ENCODE data around the gene ASPG. TPM values are rescaled to one million over a fixed set of nuclear protein-coding genes. Genes with fewer than 3 reads are reported as not detected.

The ASPG gene
- total and polyA plus RNA-seq, 9 donors: 0.45 to 28.8 (median 18.7) TPM

DNA sequence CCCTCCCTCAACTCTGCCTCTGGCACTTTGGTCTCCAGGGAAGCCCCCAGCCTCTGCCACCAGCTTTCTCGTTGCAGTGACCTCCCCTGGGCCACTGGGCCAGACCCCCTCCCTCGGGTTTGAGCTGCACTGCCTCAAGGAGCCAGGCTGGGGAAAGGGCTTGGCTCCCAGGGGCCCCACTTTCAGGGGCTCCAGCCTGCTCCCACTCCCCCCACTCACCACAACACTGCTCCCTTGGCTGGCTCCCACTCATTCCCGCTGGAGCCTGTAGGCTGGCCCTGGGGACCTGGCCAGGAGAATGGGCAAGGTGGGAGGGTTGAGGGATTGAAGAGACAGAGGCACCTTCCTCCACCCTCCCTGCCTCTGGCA, 33.6 kb downstream of the ASPG start:
- intact Hi-C loops (cut with DNase I): no loop called here
- Histone ChIP-seq H3K36me3 (no peaks in the 10 kb centered on the region), H3K4me1 (ENCODE audit: insufficient read depth) (peaks cover 2% of the 10 kb centered on the region), H3K4me3 (no peak overlapping the region), H3K27me3 (peaks cover 8% of the 10 kb centered on the region), H3K9me3 (no peaks in the 10 kb centered on the region), H3K27ac (no peak overlapping the region)
- peak in 1 of 5 donors; percentile 3 for DNase-seq
- TF ChIP-seq POLR2A (IDR thresholded peaks at IDR 0.05) (no peak), EP300 (IDR thresholded peaks at IDR 0.05) (no peak)
- TF ChIP-seq, protein P1, sequence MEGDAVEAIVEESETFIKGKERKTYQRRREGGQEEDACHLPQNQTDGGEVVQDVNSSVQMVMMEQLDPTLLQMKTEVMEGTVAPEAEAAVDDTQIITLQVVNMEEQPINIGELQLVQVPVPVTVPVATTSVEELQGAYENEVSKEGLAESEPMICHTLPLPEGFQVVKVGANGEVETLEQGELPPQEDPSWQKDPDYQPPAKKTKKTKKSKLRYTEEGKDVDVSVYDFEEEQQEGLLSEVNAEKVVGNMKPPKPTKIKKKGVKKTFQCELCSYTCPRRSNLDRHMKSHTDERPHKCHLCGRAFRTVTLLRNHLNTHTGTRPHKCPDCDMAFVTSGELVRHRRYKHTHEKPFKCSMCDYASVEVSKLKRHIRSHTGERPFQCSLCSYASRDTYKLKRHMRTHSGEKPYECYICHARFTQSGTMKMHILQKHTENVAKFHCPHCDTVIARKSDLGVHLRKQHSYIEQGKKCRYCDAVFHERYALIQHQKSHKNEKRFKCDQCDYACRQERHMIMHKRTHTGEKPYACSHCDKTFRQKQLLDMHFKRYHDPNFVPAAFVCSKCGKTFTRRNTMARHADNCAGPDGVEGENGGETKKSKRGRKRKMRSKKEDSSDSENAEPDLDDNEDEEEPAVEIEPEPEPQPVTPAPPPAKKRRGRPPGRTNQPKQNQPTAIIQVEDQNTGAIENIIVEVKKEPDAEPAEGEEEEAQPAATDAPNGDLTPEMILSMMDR (IDR thresholded peaks at IDR 0.05): no peak
- WGBS, 3 donors: 39 to 52% (median 41%) methylated on average over 3 of the region's 3 CpGs

DNA sequence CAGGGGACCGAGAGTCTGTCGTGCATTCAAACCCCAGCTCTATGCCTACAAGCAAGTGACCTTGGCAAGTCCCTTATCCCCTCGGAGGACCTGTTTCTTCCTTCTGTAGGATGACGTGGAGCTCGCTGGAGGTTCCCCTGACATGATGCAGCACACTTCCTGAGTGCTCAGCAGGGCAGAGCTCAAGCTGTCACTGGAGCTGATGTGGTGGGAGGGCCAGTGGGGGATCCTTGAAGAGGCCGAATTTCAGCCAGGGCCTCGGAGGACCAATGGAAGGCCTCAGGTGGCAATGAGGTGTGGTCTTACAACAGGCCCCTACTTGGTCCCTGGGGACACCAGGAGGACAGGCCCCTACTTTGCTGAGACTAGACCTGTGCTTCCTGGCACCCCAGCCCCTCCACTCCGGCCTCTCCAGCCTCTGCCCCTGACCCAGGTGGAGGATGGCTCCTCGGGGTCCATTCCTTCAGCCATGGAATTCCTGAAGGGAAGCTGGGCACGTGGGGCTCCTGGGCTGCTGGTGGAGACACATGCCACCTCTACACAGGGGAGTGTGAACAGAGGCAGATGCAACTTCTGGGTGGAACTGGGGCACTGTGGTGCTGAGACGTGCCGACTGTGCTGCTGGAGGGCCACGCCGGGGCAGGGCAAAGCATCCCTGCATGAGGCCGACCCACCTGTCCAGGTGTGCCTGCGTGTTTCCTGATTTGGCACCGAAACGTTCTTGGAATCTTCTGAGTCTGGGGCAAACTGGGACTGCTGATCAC, 34.2 kb downstream of the ASPG start:
- intact Hi-C loops (cut with DNase I): no loop called here
- whole genome bisulfite sequencing, 3 donors: 62 to 66% (median 64%) methylated on average over 18 of the region's 18 CpGs
- no peak overlapping the region for H3K4me3 ChIP-seq
- H3K9me3 ChIP-seq: peaks cover 0 to 2% of the 10 kb centered on the region in 2 donors
- TF ChIP-seq POLR2A (IDR thresholded peaks at IDR 0.05) (no peak), EP300 (IDR thresholded peaks at IDR 0.05) (no peak)
- TF ChIP-seq, protein P1 (IDR thresholded peaks at IDR 0.05): no peak
- H3K4me1 ChIP-seq (ENCODE audit: insufficient read depth): peaks cover 2% of the 10 kb centered on the region
- H3K36me3 ChIP-seq: no peaks in the 10 kb centered on the region
- peak in 2 of 5 donors; percentile 4 to 16 for DNase-seq
- H3K27ac ChIP-seq: no peak overlapping the region
- H3K27me3 ChIP-seq: peaks cover 8% of the 10 kb centered on the region

DNA sequence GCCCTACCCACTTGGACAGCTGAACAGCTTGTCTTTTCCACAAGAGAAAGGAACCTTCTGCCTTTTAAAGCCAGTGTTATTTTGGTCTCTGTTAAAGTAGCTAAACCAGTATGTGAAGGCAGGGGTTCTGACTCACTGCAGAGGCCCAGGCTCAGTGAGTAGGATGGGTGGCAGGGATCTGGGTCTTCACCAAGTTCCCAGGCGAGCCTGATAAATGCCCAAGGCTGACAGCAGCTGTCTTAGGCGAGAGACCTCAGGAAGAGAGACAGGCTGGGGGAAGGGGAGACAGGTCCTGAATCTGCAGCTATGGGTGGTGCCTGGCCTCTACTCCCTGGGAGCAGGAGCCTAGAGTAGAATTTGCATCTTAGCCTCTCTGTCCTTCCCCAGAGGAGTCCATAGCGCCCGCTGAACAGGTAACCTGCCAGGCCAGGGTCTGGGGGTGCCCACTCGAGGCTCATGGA, 34.8 kb downstream of the ASPG start:
- Histone ChIP-seq H3K9me3 (peaks cover 0 to 2% of the 10 kb centered on the region in 2 donors), H3K4me3 (no peak overlapping the region), H3K27ac (no peak overlapping the region), H3K4me1 (ENCODE audit: insufficient read depth) (peaks cover 2% of the 10 kb centered on the region), H3K27me3 (peaks cover 8% of the 10 kb centered on the region), H3K36me3 (no peaks in the 10 kb centered on the region)
- intact Hi-C loops (cut with DNase I): no loop called here
- DNase-seq: peak in 1 of 5 donors; percentile 1
- WGBS, 3 donors: 80 to 83% (median 81%) methylated on average over 5 of the region's 5 CpGs
- no peak for TF ChIP-seq POLR2A (IDR thresholded peaks at IDR 0.05)
- TF ChIP-seq EP300 (IDR thresholded peaks at IDR 0.05): no peak
- TF ChIP-seq, protein P1 (IDR thresholded peaks at IDR 0.05): no peak

DNA sequence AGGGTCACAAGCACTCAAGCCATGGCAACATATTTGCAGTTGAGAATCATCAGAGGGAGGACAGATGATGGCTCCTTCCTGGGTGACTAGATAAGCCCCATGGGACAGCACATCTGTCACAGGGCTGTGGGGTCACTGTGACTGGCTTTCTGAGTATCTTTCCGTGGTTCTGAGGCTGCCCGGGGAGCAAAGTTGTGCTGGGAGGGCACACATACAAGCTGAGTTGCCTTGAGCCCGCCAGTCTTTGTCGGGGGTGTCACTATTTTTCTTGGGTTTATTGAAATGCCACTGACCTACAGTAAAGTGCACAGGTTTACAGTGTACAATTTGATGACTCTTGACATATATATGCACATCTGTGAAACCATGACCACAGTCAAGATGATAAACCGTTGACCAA, 35.6 kb downstream of the ASPG start:
- H3K4me1 ChIP-seq (ENCODE audit: insufficient read depth): peaks cover 2% of the 10 kb centered on the region
- peaks cover 0 to 2% of the 10 kb centered on the region in 2 donors for H3K9me3 ChIP-seq
- no peak overlapping the region for H3K27ac ChIP-seq
- peaks cover 8% of the 10 kb centered on the region for H3K27me3 ChIP-seq
- H3K4me3 ChIP-seq: no peak overlapping the region
- intact Hi-C loops (cut with DNase I): no loop called here
- no peaks in the 10 kb centered on the region for H3K36me3 ChIP-seq
- 77 to 80% (median 78%) methylated on average over 5 of the region's 5 CpGs for WGBS, 3 donors
- no peak for DNase-seq
- TF ChIP-seq, protein P1 (IDR thresholded peaks at IDR 0.05): no peak
- TF ChIP-seq POLR2A (IDR thresholded peaks at IDR 0.05) (no peak), EP300 (IDR thresholded peaks at IDR 0.05) (no peak)

Measured in ovary (tissue), 9 donors.